Liver (tissue), 9 donors: ENCODE data around the gene HOXA5. TPM values are rescaled to one million over a fixed set of nuclear protein-coding genes. Genes with fewer than 3 reads are reported as not detected.

Experiments used
- DNase-seq: peaks from one replicate; pipeline ENCODE4 v3.0.0-alpha.2; 2017; ENCODE audit warnings: low spot score
- H3K27ac ChIP-seq, 2 donors: one replicate each; pipeline ENCODE4 v1.7.0; 2013; ENCODE audit warnings: inconsistent platforms in 2 of 2, low read length in 2 of 2, control low read depth in 1 of 2, low read depth in 1 of 2, mild to moderate bottlenecking in 1 of 2
- H3K27me3 ChIP-seq, 4 donors: one replicate each; pipeline versions ENCODE4 v1.6.1 to v1.7.0; 2013; ENCODE audit warnings: low read length in 3 of 4, inconsistent platforms in 1 of 4, mild to moderate bottlenecking in 1 of 4, moderate library complexity in 1 of 4; ENCODE audit not compliant: control insufficient read depth in 4 of 4, insufficient read depth in 4 of 4
- H3K36me3 ChIP-seq, 4 donors: one replicate each; pipeline versions ENCODE4 v1.6.1 to v1.7.0; 2013; ENCODE audit warnings: low read length in 3 of 4, mild to moderate bottlenecking in 3 of 4, low read depth in 1 of 4, moderate library complexity in 1 of 4; ENCODE audit not compliant: control insufficient read depth in 4 of 4, insufficient read depth in 3 of 4
- H3K4me1 ChIP-seq, 4 donors: one replicate each; pipeline versions ENCODE4 v1.6.1 to v1.7.0; 2013; ENCODE audit warnings: low read length in 3 of 4, mild to moderate bottlenecking in 3 of 4, moderate library complexity in 1 of 4; ENCODE audit not compliant: control insufficient read depth in 4 of 4, insufficient read depth in 4 of 4
- H3K4me3 ChIP-seq, 3 donors: one replicate each; pipeline versions ENCODE4 v1.6.1 to v1.7.0; 2013; ENCODE audit warnings: low read length in 3 of 3, control low read depth in 1 of 3, low read depth in 1 of 3, mild to moderate bottlenecking in 1 of 3
- H3K9ac ChIP-seq, 2 donors: one replicate each; pipeline ENCODE4 v1.7.0; 2013; ENCODE audit warnings: low read length in 2 of 2, mild to moderate bottlenecking in 2 of 2, moderate library complexity in 2 of 2, control low read depth in 1 of 2, low read depth in 1 of 2
- H3K9me3 ChIP-seq, 4 donors: one replicate each; pipeline versions ENCODE4 v1.6.1 to v1.7.0; 2013; ENCODE audit warnings: low read length in 3 of 4; ENCODE audit not compliant: control insufficient read depth in 4 of 4
- EGR1 ChIP-seq, 2 donors: IDR thresholded peaks; 2 replicates each; pipeline ENCODE4 v1.6.1; 2016 to 2018; ENCODE audit warnings: antibody characterized with exemption in 2 of 2, low read depth in 2 of 2
- FOXA1 ChIP-seq: IDR thresholded peaks from 2 replicates; pipeline ENCODE4 v1.6.1; 2016; ENCODE audit warnings: antibody characterized with exemption
- FOXA2 ChIP-seq: IDR thresholded peaks from 2 replicates; pipeline ENCODE4 v1.6.1; 2016; ENCODE audit warnings: antibody characterized with exemption
- GABPA ChIP-seq, 2 donors: IDR thresholded peaks in 1 of 2; conservative IDR thresholded peaks in 1 of 2; 2 replicates each; pipeline ENCODE4 v1.6.1; 2016; ENCODE audit warnings: antibody characterized with exemption in 2 of 2, mild to moderate bottlenecking in 1 of 2, moderate library complexity in 1 of 2
- HNF4A ChIP-seq, 2 donors: conservative IDR thresholded peaks; 2 replicates each; pipeline ENCODE4 v1.6.1; 2016; ENCODE audit warnings: antibody characterized with exemption in 2 of 2, mild to moderate bottlenecking in 2 of 2
- HNF4G ChIP-seq: IDR thresholded peaks from 2 replicates; pipeline ENCODE4 v1.6.1; 2016; ENCODE audit warnings: antibody characterized with exemption
- JUND ChIP-seq, 2 donors: IDR thresholded peaks; 2 replicates each; pipeline ENCODE4 v1.6.1; 2016; ENCODE audit warnings: antibody characterized with exemption in 2 of 2
- MAX ChIP-seq: IDR thresholded peaks from 2 replicates; pipeline ENCODE4 v1.6.1; 2016; ENCODE audit warnings: antibody characterized with exemption
- NR2F2 ChIP-seq: IDR thresholded peaks from 2 replicates; pipeline ENCODE4 v1.6.1; 2016; ENCODE audit warnings: antibody characterized with exemption
- RAD21 ChIP-seq, 2 donors: IDR thresholded peaks; 2 replicates each; pipeline ENCODE4 v1.6.1; 2016; ENCODE audit warnings: antibody characterized with exemption in 2 of 2, mild to moderate bottlenecking in 2 of 2
- REST ChIP-seq: IDR thresholded peaks from 2 replicates; pipeline ENCODE4 v1.6.1; 2016; ENCODE audit warnings: antibody characterized with exemption, mild to moderate bottlenecking
- RXRA ChIP-seq, 2 donors: IDR thresholded peaks; 2 replicates each; pipeline ENCODE4 v1.6.1; 2017 to 2018; ENCODE audit warnings: antibody characterized with exemption in 2 of 2, mild to moderate bottlenecking in 1 of 2
- SP1 ChIP-seq: IDR thresholded peaks from 2 replicates; pipeline ENCODE4 v1.6.1; 2018; ENCODE audit warnings: antibody characterized with exemption, mild to moderate bottlenecking
- TAF1 ChIP-seq: conservative IDR thresholded peaks from 2 replicates; pipeline ENCODE4 v1.6.1; 2016; ENCODE audit warnings: antibody characterized with exemption, mild to moderate bottlenecking
- YY1 ChIP-seq: IDR thresholded peaks from 2 replicates; pipeline ENCODE4 v1.6.1; 2016; ENCODE audit warnings: antibody characterized with exemption, mild to moderate bottlenecking
- WGBS: extraction: QIAGEN DNeasy Blood & Tissue Kit; methylation state at CpG from one replicate; pipeline ENCODE4 v1.1.7; 2013; 5-methylcytosine and 5-hydroxymethylcytosine counted together
- polyA plus RNA-seq, 2 donors: library from polyadenylated mRNA; stranded (reverse) in 1 of 2; unstranded in 1 of 2; fragments of 200-250 nt in 1 of 2; fragments of >200 nt in 1 of 2; fragmentation: Nextera tagmentation in 1 of 2; extraction: Ambion mirVana in 1 of 2; gene quantifications; one replicate each; pipeline versions ENCODE4 v1.2.1 to v1.2.3, GENCODE V29; 2013 to 2015
- total RNA-seq, 2 donors: library from RNA; depleted of rRNA; stranded (reverse); fragments of >200 nt; gene quantifications; one replicate each; pipeline ENCODE4 v1.2.3, GENCODE V29; 2014
- TF ChIP-seq, protein P1 (sequence below): IDR thresholded peaks from 2 replicates; pipeline ENCODE4 v1.6.1; 2016; ENCODE audit warnings: antibody characterized with exemption
- TF ChIP-seq, protein P2 (sequence below): IDR thresholded peaks from 2 replicates; pipeline ENCODE4 v1.6.1; 2016; ENCODE audit warnings: antibody characterized with exemption
- TF ChIP-seq, protein P3 (sequence below): fragments of 150-350 bp; IDR thresholded peaks from 2 replicates; pipeline ENCODE4 v1.5.1; 2017; ENCODE audit warnings: improper control_type of control experiment, low read depth, low read length; ENCODE audit not compliant: missing input control
- donor health status: healthy.
- donor health status: healthy.
- donor health status: healthy.
- donor health status: healthy.
- donor health status: healthy.

HOXA5 gene
- total and polyA plus RNA-seq, 4 donors: 0.40 to 2.1 (median 0.66) TPM

- H3K9ac ChIP-seq: no peak overlapping the region
- peaks cover 0 to 13% (median under 1%) of the 10 kb centered on the region in 4 donors for H3K9me3 ChIP-seq
- no peaks in the 10 kb centered on the region for H3K36me3 ChIP-seq
- 11% methylated on average over 25 of the region's 25 CpGs for WGBS
- H3K27ac ChIP-seq: no peak overlapping the region
- no peak overlapping the region for H3K4me3 ChIP-seq
- peaks cover 7 to 20% (median 10%) of the 10 kb centered on the region in 4 donors for H3K4me1 ChIP-seq
- no peak for TF ChIP-seq FOXA1
- no peak for TF ChIP-seq JUND (IDR thresholded peaks at IDR 0.05)
- TF ChIP-seq SP1: no peak
- no peak for TF ChIP-seq NR2F2
- TF ChIP-seq GABPA (IDR thresholded peaks at IDR 0.05 in 1 of 2, conservative IDR thresholded peaks at IDR 0.05 in 1 of 2): no peak
- no peak for TF ChIP-seq RAD21 (IDR thresholded peaks at IDR 0.05)
- TF ChIP-seq REST: no peak
- TF ChIP-seq FOXA2: no peak
- no peak for TF ChIP-seq RXRA (IDR thresholded peaks at IDR 0.05)
- TF ChIP-seq, protein P1, sequence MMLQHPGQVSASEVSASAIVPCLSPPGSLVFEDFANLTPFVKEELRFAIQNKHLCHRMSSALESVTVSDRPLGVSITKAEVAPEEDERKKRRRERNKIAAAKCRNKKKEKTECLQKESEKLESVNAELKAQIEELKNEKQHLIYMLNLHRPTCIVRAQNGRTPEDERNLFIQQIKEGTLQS: no peak
- no peak for TF ChIP-seq YY1
- TF ChIP-seq TAF1: no peak
- TF ChIP-seq HNF4G: no peak
- TF ChIP-seq, protein P2, sequence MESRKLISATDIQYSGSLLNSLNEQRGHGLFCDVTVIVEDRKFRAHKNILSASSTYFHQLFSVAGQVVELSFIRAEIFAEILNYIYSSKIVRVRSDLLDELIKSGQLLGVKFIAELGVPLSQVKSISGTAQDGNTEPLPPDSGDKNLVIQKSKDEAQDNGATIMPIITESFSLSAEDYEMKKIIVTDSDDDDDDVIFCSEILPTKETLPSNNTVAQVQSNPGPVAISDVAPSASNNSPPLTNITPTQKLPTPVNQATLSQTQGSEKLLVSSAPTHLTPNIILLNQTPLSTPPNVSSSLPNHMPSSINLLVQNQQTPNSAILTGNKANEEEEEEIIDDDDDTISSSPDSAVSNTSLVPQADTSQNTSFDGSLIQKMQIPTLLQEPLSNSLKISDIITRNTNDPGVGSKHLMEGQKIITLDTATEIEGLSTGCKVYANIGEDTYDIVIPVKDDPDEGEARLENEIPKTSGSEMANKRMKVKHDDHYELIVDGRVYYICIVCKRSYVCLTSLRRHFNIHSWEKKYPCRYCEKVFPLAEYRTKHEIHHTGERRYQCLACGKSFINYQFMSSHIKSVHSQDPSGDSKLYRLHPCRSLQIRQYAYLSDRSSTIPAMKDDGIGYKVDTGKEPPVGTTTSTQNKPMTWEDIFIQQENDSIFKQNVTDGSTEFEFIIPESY: no peak
- no peak for TF ChIP-seq MAX
- no peak for TF ChIP-seq EGR1 (IDR thresholded peaks at IDR 0.05; ENCODE audit: low read depth in 2 of 2)
- TF ChIP-seq, protein P3, sequence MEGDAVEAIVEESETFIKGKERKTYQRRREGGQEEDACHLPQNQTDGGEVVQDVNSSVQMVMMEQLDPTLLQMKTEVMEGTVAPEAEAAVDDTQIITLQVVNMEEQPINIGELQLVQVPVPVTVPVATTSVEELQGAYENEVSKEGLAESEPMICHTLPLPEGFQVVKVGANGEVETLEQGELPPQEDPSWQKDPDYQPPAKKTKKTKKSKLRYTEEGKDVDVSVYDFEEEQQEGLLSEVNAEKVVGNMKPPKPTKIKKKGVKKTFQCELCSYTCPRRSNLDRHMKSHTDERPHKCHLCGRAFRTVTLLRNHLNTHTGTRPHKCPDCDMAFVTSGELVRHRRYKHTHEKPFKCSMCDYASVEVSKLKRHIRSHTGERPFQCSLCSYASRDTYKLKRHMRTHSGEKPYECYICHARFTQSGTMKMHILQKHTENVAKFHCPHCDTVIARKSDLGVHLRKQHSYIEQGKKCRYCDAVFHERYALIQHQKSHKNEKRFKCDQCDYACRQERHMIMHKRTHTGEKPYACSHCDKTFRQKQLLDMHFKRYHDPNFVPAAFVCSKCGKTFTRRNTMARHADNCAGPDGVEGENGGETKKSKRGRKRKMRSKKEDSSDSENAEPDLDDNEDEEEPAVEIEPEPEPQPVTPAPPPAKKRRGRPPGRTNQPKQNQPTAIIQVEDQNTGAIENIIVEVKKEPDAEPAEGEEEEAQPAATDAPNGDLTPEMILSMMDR: no peak
- no peak for TF ChIP-seq HNF4A (conservative IDR thresholded peaks at IDR 0.05)
- no peak for DNase-seq
- peaks cover 7 to 61% (median 29%) of the 10 kb centered on the region in 4 donors for H3K27me3 ChIP-seq
Measured at GRCh38 chr7:27168265-27168947, 24.9 kb upstream of the HOXA5 start.
